HepG2 (cell line): Measurements from ENCODE around the gene EXOSC7.

Experiments
- POLR2A ChIP-seq, 2 experiments: IDR thresholded peaks; 2 replicates each; pipeline ENCODE4 v1.6.1; 2011; ENCODE audit warnings: low read depth in 2 of 2, low read length in 2 of 2, mild to moderate bottlenecking in 1 of 2, moderate library complexity in 1 of 2; ENCODE audit not compliant: insufficient read depth in 1 of 2
- TF ChIP-seq, protein P1 (sequence below): sonication (generic); formaldehyde crosslinking; IDR thresholded peaks from 2 replicates; pipeline ENCODE4 v1.4.0; 2020; ENCODE audit warnings: mild to moderate bottlenecking, missing genetic modification reagents

DNA sequence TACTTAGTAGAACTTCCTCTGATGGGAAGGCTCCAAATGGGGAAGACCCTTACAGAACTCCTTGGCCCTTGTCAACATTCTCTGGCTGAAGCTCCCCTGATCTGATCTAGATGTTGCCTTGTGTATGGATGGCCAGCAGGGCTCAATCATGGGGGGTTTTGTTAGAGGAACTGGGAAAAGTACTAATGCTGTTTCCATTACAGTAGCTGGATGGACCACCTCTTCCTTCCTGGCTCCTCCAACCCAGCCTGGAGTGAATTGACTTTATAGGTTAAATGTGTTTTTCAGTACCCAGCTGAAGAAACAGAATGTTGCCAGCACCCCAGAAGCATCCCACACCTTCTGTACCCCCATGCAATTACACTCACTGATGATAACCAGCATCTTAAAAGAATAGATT is 27.4 kb downstream of the EXOSC7 start:
- TF ChIP-seq, protein P1, sequence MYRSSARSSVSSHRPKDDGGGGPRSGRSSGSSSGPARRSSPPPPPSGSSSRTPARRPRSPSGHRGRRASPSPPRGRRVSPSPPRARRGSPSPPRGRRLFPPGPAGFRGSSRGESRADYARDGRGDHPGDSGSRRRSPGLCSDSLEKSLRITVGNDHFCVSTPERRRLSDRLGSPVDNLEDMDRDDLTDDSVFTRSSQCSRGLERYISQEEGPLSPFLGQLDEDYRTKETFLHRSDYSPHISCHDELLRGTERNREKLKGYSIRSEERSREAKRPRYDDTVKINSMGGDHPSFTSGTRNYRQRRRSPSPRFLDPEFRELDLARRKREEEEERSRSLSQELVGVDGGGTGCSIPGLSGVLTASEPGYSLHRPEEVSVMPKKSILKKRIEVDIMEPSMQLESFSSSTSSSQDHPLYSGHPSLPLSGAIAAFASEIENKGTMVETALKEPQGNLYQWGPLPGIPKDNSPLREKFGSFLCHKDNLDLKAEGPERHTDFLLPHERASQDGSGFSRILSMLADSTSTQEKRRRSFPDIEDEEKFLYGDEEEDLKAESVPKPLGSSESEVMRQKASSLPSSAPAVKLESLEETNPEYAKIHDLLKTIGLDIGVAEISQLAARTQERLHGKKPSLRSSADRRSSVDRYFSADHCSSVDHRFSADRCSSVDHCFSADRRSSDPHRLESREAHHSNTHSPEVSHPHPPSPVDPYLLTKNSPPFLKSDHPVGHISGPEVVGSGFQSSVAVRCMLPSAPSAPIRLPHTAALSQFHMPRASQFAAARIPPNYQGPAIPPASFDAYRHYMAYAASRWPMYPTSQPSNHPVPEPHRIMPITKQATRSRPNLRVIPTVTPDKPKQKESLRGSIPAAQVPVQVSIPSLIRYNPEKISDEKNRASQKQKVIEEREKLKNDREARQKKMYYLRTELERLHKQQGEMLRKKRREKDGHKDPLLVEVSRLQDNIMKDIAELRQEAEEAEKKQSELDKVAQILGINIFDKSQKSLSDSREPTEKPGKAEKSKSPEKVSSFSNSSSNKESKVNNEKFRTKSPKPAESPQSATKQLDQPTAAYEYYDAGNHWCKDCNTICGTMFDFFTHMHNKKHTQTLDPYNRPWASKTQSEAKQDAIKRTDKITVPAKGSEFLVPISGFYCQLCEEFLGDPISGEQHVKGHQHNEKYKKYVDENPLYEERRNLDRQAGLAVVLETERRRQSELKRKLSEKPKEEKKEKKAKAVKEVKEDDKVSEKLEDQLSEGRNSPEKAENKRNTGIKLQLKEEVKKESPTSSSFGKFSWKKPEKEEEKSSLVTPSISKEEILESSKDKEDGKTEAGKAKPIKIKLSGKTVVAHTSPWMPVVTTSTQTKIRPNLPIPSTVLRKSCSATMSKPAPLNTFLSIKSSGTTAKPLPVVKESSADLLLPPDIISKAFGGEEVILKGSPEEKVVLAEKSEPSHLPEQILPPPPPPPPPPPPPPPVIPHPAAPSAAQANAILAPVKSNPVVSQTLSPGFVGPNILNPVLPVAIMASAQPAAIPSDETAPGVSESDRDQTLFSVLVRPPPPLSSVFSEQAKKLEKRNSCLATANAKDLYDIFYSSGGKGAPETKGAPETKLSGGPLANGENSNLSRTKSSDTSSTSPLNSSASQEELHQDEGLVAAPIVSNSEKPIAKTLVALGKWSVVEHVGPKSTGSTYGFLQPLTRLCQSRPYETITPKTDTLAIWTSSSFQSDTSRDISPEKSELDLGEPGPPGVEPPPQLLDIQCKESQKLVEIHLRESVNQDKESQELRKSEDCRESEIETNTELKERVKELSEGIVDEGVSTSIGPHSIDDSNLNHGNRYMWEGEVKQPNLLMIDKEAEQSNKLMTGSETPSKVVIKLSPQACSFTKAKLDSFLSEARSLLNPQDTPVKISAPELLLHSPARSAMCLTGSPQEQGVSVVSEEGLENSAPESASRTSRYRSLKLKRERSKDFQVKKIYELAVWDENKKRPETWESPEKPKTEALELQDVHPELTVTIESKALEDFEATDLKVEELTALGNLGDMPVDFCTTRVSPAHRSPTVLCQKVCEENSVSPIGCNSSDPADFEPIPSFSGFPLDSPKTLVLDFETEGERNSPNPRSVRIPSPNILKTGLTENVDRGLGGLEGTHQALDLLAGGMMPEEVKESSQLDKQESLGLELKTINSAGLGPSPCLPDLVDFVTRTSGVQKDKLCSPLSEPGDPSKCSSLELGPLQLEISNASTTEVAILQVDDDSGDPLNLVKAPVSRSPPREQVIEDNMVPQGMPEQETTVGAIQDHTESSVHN (CRISPR knock-in tag), result no peak
- TF ChIP-seq POLR2A (IDR thresholded peaks at IDR 0.05; ENCODE audit: insufficient read depth in 1 of 2, low read depth in 2 of 2, low read length in 2 of 2), result no peak
